GM12878 (cell line): Measurements from ENCODE around the gene RBM19. TPM values are rescaled to one million over a fixed set of nuclear protein-coding genes. Genes with fewer than 3 reads are reported as not detected.

Source experiments
- ATAC-seq: fragments of 200-7000 bp; cut with Tn5 transposase; 3 replicates; pipeline ENCODE4 v1.9.1; 2020; ENCODE audit warnings: mild to moderate bottlenecking, moderate library complexity
- BruUV-seq: library from RNA; stranded (reverse); fragments of 400-500 nt; replicated peaks from 2 replicates; lab custom pipeline; 2021; lab: Mats Ljungman, UMichigan
- CTCF ChIA-PET: fragments of 300-600 bp; sonication (Branson Sonifier 250); formaldehyde crosslinking; extraction: SDS; loops from one replicate; lab custom pipeline; 2021; ENCODE audit warnings: inconsistent platforms; lab: Yijun Ruan, JAX
- POLR2A ChIA-PET: fragments of 350-600 bp; formaldehyde crosslinking; extraction: SDS; loops from one replicate; lab custom pipeline; 2021; ENCODE audit warnings: inconsistent platforms; lab: Charles Lee
- RAD21 ChIA-PET: fragments of 300-600 bp; sonication (Branson Sonifier 250); formaldehyde crosslinking; loops from one replicate; lab custom pipeline; 2023; ENCODE audit warnings: antibody characterized with exemption; ENCODE audit not compliant: unreplicated experiment; lab: Charles Lee
- SMC1A ChIA-PET: fragments of 300-600 bp; sonication (Branson Sonifier 250); formaldehyde crosslinking; loops from one replicate; lab custom pipeline; 2023; ENCODE audit not compliant: unreplicated experiment, uncharacterized antibody; lab: Charles Lee
- DNase-seq: peaks from one replicate; pipeline ENCODE4 v3.0.0-alpha.2; 2011; ENCODE audit warnings: low read depth, low spot score
- FAIRE-seq: peaks from 3 replicates; lab custom pipeline; 2011; peaks lifted over from hg19 to GRCh38; lab: Jason Lieb, UNC
- H2AFZ ChIP-seq: 2 replicates; pipeline ENCODE4 v1.6.0; 2011; ENCODE audit warnings: low read depth, low read length, control low read depth; ENCODE audit not compliant: control insufficient read depth
- H3K27ac ChIP-seq: 2 replicates; pipeline ENCODE4 v1.5.1; 2011; ENCODE audit warnings: control low read depth; ENCODE audit not compliant: control insufficient read depth, insufficient read depth
- H3K27me3 ChIP-seq, 2 experiments: replicated peaks in 1 of 2; 2 replicates each; pipeline versions ENCODE4 v1.6.0 to v1.6.1; 2011; ENCODE audit warnings: low read length in 1 of 2; ENCODE audit not compliant: control insufficient read depth in 2 of 2, insufficient read depth in 2 of 2
- H3K36me3 ChIP-seq, 2 experiments: 2 replicates each; pipeline ENCODE4 v1.5.1; 2011; ENCODE audit warnings: low read length in 1 of 2; ENCODE audit not compliant: control insufficient read depth in 2 of 2, insufficient read depth in 2 of 2
- H3K4me1 ChIP-seq: 2 replicates; pipeline ENCODE4 v1.6.1; 2011; ENCODE audit warnings: mild to moderate bottlenecking, low read length, moderate library complexity, mixed read lengths; ENCODE audit not compliant: control insufficient read depth, insufficient read depth
- H3K4me2 ChIP-seq: 2 replicates; pipeline ENCODE4 v1.6.0; 2011; ENCODE audit warnings: control low read depth; ENCODE audit not compliant: control insufficient read depth, insufficient read depth
- H3K4me3 ChIP-seq: fragments of 200-600 bp; sonication (generic); 2 replicates; pipeline ENCODE4 v1.5.1; 2016
- H3K79me2 ChIP-seq: 2 replicates; pipeline ENCODE4 v1.6.0; 2011; ENCODE audit warnings: low read length; ENCODE audit not compliant: control insufficient read depth, insufficient read depth
- H3K9ac ChIP-seq: 2 replicates; pipeline ENCODE4 v1.8.0; 2011; ENCODE audit warnings: low read length, control low read depth, mixed read lengths; ENCODE audit not compliant: control insufficient read depth, insufficient read depth
- H3K9me3 ChIP-seq: replicated peaks from 3 replicates; pipeline ENCODE4 v1.5.1; 2011; ENCODE audit warnings: mild to moderate bottlenecking, low read length; ENCODE audit not compliant: control insufficient read depth, insufficient read depth
- H4K20me1 ChIP-seq: 2 replicates; pipeline ENCODE4 v1.6.0; 2011; ENCODE audit not compliant: control insufficient read depth, insufficient read depth
- BCL11A ChIP-seq: IDR thresholded peaks from 2 replicates; pipeline ENCODE4 v1.6.1; 2011; ENCODE audit warnings: low read depth, low read length
- BHLHE40 ChIP-seq, 2 experiments: fragments of 450-650 bp in 1 of 2; IDR thresholded peaks; 2 replicates each; pipeline ENCODE4 v1.6.1; 2011 to 2017; ENCODE audit warnings: low read depth in 2 of 2, borderline replicate concordance in 1 of 2, improper control_type of control experiment in 1 of 2, low read length in 1 of 2, mild to moderate bottlenecking in 1 of 2
- BRCA1 ChIP-seq: IDR thresholded peaks from 2 replicates; pipeline ENCODE4 v1.6.1; 2011; ENCODE audit warnings: low read depth, low read length, improper control_type of control experiment
- CREB1 ChIP-seq: IDR thresholded peaks from 2 replicates; pipeline ENCODE4 v1.6.1; 2012; ENCODE audit warnings: low read depth, mild to moderate bottlenecking, inconsistent platforms
- E2F4 ChIP-seq: IDR thresholded peaks from 2 replicates; pipeline ENCODE4 v1.6.1; 2012; ENCODE audit warnings: low read depth, low read length, improper control_type of control experiment
- FOS ChIP-seq: IDR thresholded peaks from 3 replicates; pipeline ENCODE4 v1.6.1; 2011; ENCODE audit warnings: borderline replicate concordance; ENCODE audit not compliant: insufficient read length; ENCODE audit errors: extremely low read depth
- HDAC6 ChIP-seq: fragments of 200-600 bp; sonication (generic); IDR thresholded peaks from one replicate; pipeline ENCODE4 v1.8.0; 2017; ENCODE audit warnings: antibody characterized with exemption; ENCODE audit not compliant: unreplicated experiment
- NR2C1 ChIP-seq: fragments of 450-650 bp; IDR thresholded peaks from 2 replicates; pipeline ENCODE4 v1.6.1; 2017; ENCODE audit warnings: antibody characterized with exemption, mild to moderate bottlenecking, moderate library complexity
- PAX5 ChIP-seq: IDR thresholded peaks from 2 replicates; pipeline ENCODE4 v1.6.1; 2011; ENCODE audit warnings: low read depth, low read length, borderline replicate concordance
- RBBP5 ChIP-seq: fragments of 200-600 bp; sonication (generic); conservative IDR thresholded peaks from 2 replicates; pipeline ENCODE4 v1.6.1; 2016
- REST ChIP-seq: IDR thresholded peaks from 2 replicates; pipeline ENCODE4 v1.6.1; 2012; ENCODE audit warnings: mild to moderate bottlenecking, low read depth, low read length
- ZNF274 ChIP-seq: IDR thresholded peaks from one replicate; pipeline ENCODE4 v1.8.0; 2011; ENCODE audit not compliant: insufficient read length, insufficient read depth
- WGBS: methylation state at CpG from one replicate; pipeline ENCODE4 v1.1.6; 2016; ENCODE audit warnings: low lambda C conversion rate; ENCODE audit not compliant: insufficient replicate concordance, insufficient coverage; ENCODE audit errors: missing lambda C conversion rate; 5-methylcytosine and 5-hydroxymethylcytosine counted together
- in situ Hi-C: fragments of 300-500 bp; cut with MboI; formaldehyde crosslinking; loops from 9 replicates; pipeline ENCODE4 v1.14.3; 2018; ENCODE audit warnings: mixed read lengths
- intact Hi-C: fragments of 100-400 bp; cut with micrococcal nuclease; formaldehyde crosslinking; loops from one replicate; pipeline ENCODE4 v1.14.2; 2022; ENCODE audit not compliant: unreplicated experiment
- polyA plus RNA-seq, 11 experiments: library from polyadenylated mRNA; depleted of rRNA in 4 of 11; unstranded in 6 of 11; stranded (reverse) in 5 of 11; fragments of >200 nt; fragmentation: Nextera tagmentation in 4 of 11; fragmentation: Illumina TruSeq in 1 of 11; extraction: Ambion mirVana in 4 of 11; extraction: Trizol in 1 of 11; gene quantifications; 1 replicate in 1 of 11; 2 replicates in 10 of 11; pipeline versions ENCODE4 v1.2.1 to v1.2.3, GENCODE V29; 2011 to 2016; ENCODE audit warnings: inconsistent platforms in 2 of 11, missing spikeins in 2 of 11, low read depth in 1 of 11
- total RNA-seq, 4 experiments: library from RNA; depleted of rRNA in 3 of 4; stranded (reverse); fragments of >200 nt in 3 of 4; fragmentation: Illumina TruSeq in 1 of 4; extraction: Trizol in 1 of 4; gene quantifications; 2 replicates each; pipeline versions ENCODE4 v1.2.1 to v1.2.3, GENCODE V29; 2013 to 2021
- TF ChIP-seq, protein P1 (sequence below): fragments of 450-650 bp; conservative IDR thresholded peaks from 2 replicates; pipeline ENCODE4 v1.6.1; 2017; ENCODE audit warnings: mild to moderate bottlenecking, moderate library complexity
- TF ChIP-seq, protein P2 (sequence below): fragments of 450-650 bp; IDR thresholded peaks from 2 replicates; pipeline ENCODE4 v1.6.1; 2018; ENCODE audit warnings: mild to moderate bottlenecking, low read depth, moderate library complexity; ENCODE audit not compliant: partially characterized antibody

Gene RBM19
- total and polyA plus RNA-seq, 10 of the 15 experiments (the other 5 are each of a cell fraction or from before 2014, with no cell fraction given) = 4.2 to 42.9 (median 28.4) TPM

DNA sequence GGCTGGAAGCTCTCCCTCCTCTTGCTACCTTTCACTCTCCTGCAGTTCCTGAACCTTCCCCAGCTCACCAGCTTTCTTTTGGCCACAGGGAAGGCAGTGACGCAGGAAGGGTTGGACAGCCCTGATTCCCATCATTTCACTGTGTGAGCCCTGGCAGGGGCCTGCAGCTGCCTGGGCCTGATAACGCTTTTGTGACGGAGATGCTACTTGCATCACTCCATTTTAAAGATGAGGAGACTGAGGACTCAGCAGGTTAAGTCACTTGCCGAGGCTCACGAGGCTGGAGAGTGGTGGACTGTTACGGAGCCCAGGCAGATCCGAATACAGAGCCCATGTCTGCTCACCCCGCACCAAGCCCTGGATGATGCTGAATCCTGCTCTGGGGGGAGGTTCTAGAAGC is 145.3 kb downstream of the RBM19 start (continued):
- TF ChIP-seq, protein P1, sequence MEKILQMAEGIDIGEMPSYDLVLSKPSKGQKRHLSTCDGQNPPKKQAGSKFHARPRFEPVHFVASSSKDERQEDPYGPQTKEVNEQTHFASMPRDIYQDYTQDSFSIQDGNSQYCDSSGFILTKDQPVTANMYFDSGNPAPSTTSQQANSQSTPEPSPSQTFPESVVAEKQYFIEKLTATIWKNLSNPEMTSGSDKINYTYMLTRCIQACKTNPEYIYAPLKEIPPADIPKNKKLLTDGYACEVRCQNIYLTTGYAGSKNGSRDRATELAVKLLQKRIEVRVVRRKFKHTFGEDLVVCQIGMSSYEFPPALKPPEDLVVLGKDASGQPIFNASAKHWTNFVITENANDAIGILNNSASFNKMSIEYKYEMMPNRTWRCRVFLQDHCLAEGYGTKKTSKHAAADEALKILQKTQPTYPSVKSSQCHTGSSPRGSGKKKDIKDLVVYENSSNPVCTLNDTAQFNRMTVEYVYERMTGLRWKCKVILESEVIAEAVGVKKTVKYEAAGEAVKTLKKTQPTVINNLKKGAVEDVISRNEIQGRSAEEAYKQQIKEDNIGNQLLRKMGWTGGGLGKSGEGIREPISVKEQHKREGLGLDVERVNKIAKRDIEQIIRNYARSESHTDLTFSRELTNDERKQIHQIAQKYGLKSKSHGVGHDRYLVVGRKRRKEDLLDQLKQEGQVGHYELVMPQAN = no peak
- TF ChIP-seq RBBP5 = no peak
- no peak for TF ChIP-seq BCL11A

- DNase-seq (no peak), FAIRE-seq (no peak), ATAC-seq (no peak)
- CTCF ChIA-PET = interaction anchor here (0.7 kb wide), 1 partner anchor 328 kb away, joined by 3 read pairs; no protein-coding TSS in a partner anchor
- intact Hi-C loops = no loop called here
- Histone ChIP-seq H4K20me1 (no peaks in the 10 kb centered on the region), H3K4me2 (no peak overlapping the region), H3K79me2 (no peaks in the 10 kb centered on the region), H3K27ac (no peak overlapping the region), H3K36me3 (peaks cover 0 to 6% of the 10 kb centered on the region in 2 experiments; a peak in 3 of 4 replicates), H2AFZ (no peak overlapping the region), H3K9ac (no peak overlapping the region), H3K4me3 (no peak overlapping the region), H3K4me1 (no peaks in the 10 kb centered on the region), H3K27me3 (no peaks in the 10 kb centered on the region), H3K9me3 (no peaks in the 10 kb centered on the region)
- in situ Hi-C loops = no loop called here
- BruUV-seq = no TSS peak
- POLR2A ChIA-PET = no interaction called here
- RAD21 ChIA-PET = no interaction called here
- 92% methylated on average over 15 of the region's 15 CpGs for WGBS
- SMC1A ChIA-PET = no interaction called here
- no peak for TF ChIP-seq ZNF274
- TF ChIP-seq REST = no peak
- no peak for TF ChIP-seq RBBP5
- TF ChIP-seq BRCA1 = no peak
- TF ChIP-seq, protein P2, sequence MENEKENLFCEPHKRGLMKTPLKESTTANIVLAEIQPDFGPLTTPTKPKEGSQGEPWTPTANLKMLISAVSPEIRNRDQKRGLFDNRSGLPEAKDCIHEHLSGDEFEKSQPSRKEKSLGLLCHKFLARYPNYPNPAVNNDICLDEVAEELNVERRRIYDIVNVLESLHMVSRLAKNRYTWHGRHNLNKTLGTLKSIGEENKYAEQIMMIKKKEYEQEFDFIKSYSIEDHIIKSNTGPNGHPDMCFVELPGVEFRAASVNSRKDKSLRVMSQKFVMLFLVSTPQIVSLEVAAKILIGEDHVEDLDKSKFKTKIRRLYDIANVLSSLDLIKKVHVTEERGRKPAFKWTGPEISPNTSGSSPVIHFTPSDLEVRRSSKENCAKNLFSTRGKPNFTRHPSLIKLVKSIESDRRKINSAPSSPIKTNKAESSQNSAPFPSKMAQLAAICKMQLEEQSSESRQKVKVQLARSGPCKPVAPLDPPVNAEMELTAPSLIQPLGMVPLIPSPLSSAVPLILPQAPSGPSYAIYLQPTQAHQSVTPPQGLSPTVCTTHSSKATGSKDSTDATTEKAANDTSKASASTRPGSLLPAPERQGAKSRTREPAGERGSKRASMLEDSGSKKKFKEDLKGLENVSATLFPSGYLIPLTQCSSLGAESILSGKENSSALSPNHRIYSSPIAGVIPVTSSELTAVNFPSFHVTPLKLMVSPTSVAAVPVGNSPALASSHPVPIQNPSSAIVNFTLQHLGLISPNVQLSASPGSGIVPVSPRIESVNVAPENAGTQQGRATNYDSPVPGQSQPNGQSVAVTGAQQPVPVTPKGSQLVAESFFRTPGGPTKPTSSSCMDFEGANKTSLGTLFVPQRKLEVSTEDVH = no peak
- TF ChIP-seq HDAC6 = no peak
- no peak for TF ChIP-seq BHLHE40 (IDR thresholded peaks at IDR 0.05; ENCODE audit: borderline replicate concordance in 1 of 2, low read depth in 2 of 2, low read length in 1 of 2)
- TF ChIP-seq NR2C1 = no peak
- no peak for TF ChIP-seq CREB1
- TF ChIP-seq FOS = no peak
- TF ChIP-seq E2F4 = no peak
- no peak for TF ChIP-seq PAX5
Observed at GRCh38 chr12:113820309-113820708, 145.8 kb downstream of the RBM19 start.
